ENCODE results near the gene ATIC. TPM values are rescaled to one million over a fixed set of nuclear protein-coding genes. Genes with fewer than 3 reads are reported as not detected.
A peak's percentile ranks its signal among the peaks of the same experiment; 100 is the strongest.

ATIC gene
- total and polyA plus RNA-seq, 2 of the 8 experiments (the other 6 are each of a cell fraction or from before 2014, with no cell fraction given), result 139 to 319 TPM

GRCh38 chr2:215382011-215382410, 70.2 kb downstream of the ATIC start:
- H3K14ac ChIP-seq (ENCODE audit: insufficient read length), result no peak overlapping the region
- peak overlapping the region; percentile 12 for H3K23ac ChIP-seq (ENCODE audit: insufficient read length)
- no peak overlapping the region for H4K8ac ChIP-seq (ENCODE audit: extremely low read depth, insufficient read depth, low read length)
- CTCF ChIA-PET (ENCODE audit: partially characterized antibody), result interaction anchor here (1.0 kb wide), 1 partner anchor 12 kb away, joined by 3 read pairs; no protein-coding TSS in a partner anchor
- FAIRE-seq, result no peak
- no peak overlapping the region for H2AK5ac ChIP-seq (ENCODE audit: low read depth, low read length)
- no peaks in the 10 kb centered on the region for H3K79me1 ChIP-seq (ENCODE audit: low read depth, low read length)
- TF ChIP-seq CHD2 (IDR thresholded peaks at IDR 0.05; ENCODE audit: low read length) (no peak), SP1 (IDR thresholded peaks at IDR 0.05; ENCODE audit: low read depth, low read length) (no peak), GABPA (IDR thresholded peaks at IDR 0.05; ENCODE audit: borderline replicate concordance, insufficient read depth, low read length) (no peak), ZNF274 (IDR thresholded peaks at IDR 0.05; ENCODE audit: borderline replicate concordance, extremely low read depth, low read length) (no peak)
- 89% methylated on average over 7 of the region's 7 CpGs; no CpG with 5 or more reads in 1 of the 2 experiments for WGBS, 2 experiments (ENCODE audit: extremely low coverage in 1 of 2, insufficient coverage in 1 of 2, insufficient read length in 1 of 2, insufficient replicate concordance in 2 of 2, low coverage in 1 of 2, low lambda C conversion rate in 2 of 2, missing lambda C conversion rate in 1 of 2)
- H3K9ac ChIP-seq (replicated peaks in 1 of 4; ENCODE audit: extremely low read depth in 1 of 4, low read depth in 3 of 4, low read length in 3 of 4), result no peak overlapping the region
- H3K4me3 ChIP-seq (ENCODE audit: extremely low read depth in 1 of 4, insufficient read depth in 2 of 4, low read depth in 3 of 4, low read length in 4 of 4), result no peak overlapping the region
- no peak overlapping the region for H3K56ac ChIP-seq (replicated peaks; ENCODE audit: insufficient read length, low read depth, low read length)
- no peak overlapping the region for H3K27ac ChIP-seq (ENCODE audit: low read depth, low read length)
- no peaks in the 10 kb centered on the region for H3K9me3 ChIP-seq (ENCODE audit: insufficient read depth in 2 of 2, low read depth in 1 of 2, low read length in 1 of 2)
- H3K18ac ChIP-seq (ENCODE audit: extremely low read depth, low read length), result no peak overlapping the region
- peaks cover 2 to 13% (median 8%) of the 10 kb centered on the region in 4 experiments; a peak in 6 of 8 replicates for H3K36me3 ChIP-seq (ENCODE audit: control insufficient read depth in 2 of 4, insufficient read depth in 4 of 4, low read length in 3 of 4)
- no peak overlapping the region for H2AFZ ChIP-seq (ENCODE audit: low read length)
- no peak for DNase-seq (ENCODE audit: low read depth in 1 of 2, low spot score in 2 of 2)
- no peaks in the 10 kb centered on the region for H3K27me3 ChIP-seq (replicated peaks in 1 of 4; ENCODE audit: control insufficient read depth in 3 of 4, extremely low read depth in 1 of 4, insufficient read depth in 3 of 4, low read length in 3 of 4)
- H3K4ac ChIP-seq (replicated peaks; ENCODE audit: insufficient read length, low read depth, low read length), result no peak overlapping the region
- no peaks in the 10 kb centered on the region for H3K23me2 ChIP-seq (ENCODE audit: low read depth, low read length)
- no peak overlapping the region for H4K5ac ChIP-seq (ENCODE audit: insufficient read length, low read depth, low read length)
- H3K4me1 ChIP-seq (replicated peaks in 1 of 4; ENCODE audit: control insufficient read depth in 3 of 4, insufficient read depth in 4 of 4, low read length in 3 of 4), result no peaks in the 10 kb centered on the region
- H4K91ac ChIP-seq (replicated peaks; ENCODE audit: insufficient read length, low read length), result no peak overlapping the region
- peaks cover 0 to 2% of the 10 kb centered on the region in 2 experiments for H4K20me1 ChIP-seq (replicated peaks in 1 of 2; ENCODE audit: control insufficient read depth in 1 of 2, insufficient read depth in 2 of 2, low read length in 2 of 2)
- POLR2A ChIA-PET (ENCODE audit: partially characterized antibody), result no interaction called here
- H2BK120ac ChIP-seq (replicated peaks; ENCODE audit: low read depth, low read length), result no peak overlapping the region
- H3K79me2 ChIP-seq (ENCODE audit: control insufficient read depth in 1 of 2, insufficient read depth in 2 of 2, low read length in 2 of 2), result no peaks in the 10 kb centered on the region
- no peak overlapping the region for H2BK12ac ChIP-seq (ENCODE audit: low read depth, low read length)
- H2BK20ac ChIP-seq (ENCODE audit: low read length), result no peak overlapping the region
- no peak overlapping the region for H2BK15ac ChIP-seq (ENCODE audit: low read length)
- no peak overlapping the region for H2BK5ac ChIP-seq (ENCODE audit: low read depth, low read length)
- no peak overlapping the region for H3K4me2 ChIP-seq (ENCODE audit: insufficient read depth in 1 of 2, low read depth in 2 of 2, low read length in 2 of 2)
